ENCODE results near the gene FJX1.

GRCh38 chr11:35609656-35610055, 8.6 kb upstream of the FJX1 start:
- TF ChIP-seq CTCF (IDR thresholded peaks at IDR 0.05), result no peak
- TF ChIP-seq POLR2A (IDR thresholded peaks at IDR 0.05), result no peak
